ENCODE data around the gene TBC1D21. TPM values are rescaled to one million over a fixed set of nuclear protein-coding genes. Genes with fewer than 3 reads are reported as not detected.
"Not testable (repeated sequence)": the region's sequence is repeated elsewhere in the genome, so short reads cannot be mapped to it uniquely, and the experiment has no call there.

The TBC1D21 gene
- total RNA-seq, 1 donor from 2014 or later: not detected

DNA sequence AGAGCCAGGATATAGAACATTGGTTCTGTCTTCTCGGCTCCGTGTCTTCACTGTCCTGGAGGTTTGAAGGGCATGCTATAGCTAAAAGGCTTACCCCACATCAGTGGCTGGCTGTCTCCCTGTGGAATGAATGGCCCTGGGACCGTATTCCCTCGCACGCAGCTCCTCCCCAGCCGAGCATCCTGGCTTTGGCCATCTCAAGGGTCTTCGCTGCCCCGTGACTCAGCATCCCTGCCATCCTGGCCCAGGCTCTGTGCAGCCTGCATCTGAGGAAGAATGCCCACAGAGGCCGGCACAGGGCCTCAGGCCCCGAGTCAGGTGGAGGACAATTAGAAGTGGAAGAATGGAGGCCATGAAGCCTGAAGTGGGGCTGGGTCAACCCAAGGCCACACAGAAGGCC, 63.9 kb downstream of the TBC1D21 start:
- H3K79me2 ChIP-seq (ENCODE audit: insufficient read depth, low read length): peaks cover 97% of the 10 kb centered on the region
- no peak for FAIRE-seq

DNA sequence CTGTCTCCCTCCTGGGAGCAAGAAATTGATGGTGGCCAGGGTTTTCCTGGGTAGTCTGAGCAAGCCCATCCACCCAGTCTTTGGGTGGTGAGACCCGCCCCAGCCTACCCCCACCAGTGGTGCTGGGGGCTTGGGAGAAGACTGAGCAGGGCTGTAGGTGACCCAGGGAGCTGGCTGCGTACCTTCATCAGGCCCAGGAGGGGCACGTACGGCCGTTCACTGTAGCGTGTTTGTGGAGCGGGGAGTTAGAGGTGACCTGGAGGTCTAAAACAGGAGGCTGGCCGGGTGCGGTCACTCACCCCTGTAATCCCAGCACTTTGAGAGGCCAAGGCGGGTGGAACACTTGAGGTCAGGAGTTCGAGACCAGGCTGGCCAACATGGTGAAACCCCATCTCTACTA, 64.4 kb downstream of the TBC1D21 start:
- peaks cover 43% of the 10 kb centered on the region for H4K20me1 ChIP-seq (ENCODE audit: insufficient read depth, low read length)
- FAIRE-seq: no peak
- TF ChIP-seq, protein P1, sequence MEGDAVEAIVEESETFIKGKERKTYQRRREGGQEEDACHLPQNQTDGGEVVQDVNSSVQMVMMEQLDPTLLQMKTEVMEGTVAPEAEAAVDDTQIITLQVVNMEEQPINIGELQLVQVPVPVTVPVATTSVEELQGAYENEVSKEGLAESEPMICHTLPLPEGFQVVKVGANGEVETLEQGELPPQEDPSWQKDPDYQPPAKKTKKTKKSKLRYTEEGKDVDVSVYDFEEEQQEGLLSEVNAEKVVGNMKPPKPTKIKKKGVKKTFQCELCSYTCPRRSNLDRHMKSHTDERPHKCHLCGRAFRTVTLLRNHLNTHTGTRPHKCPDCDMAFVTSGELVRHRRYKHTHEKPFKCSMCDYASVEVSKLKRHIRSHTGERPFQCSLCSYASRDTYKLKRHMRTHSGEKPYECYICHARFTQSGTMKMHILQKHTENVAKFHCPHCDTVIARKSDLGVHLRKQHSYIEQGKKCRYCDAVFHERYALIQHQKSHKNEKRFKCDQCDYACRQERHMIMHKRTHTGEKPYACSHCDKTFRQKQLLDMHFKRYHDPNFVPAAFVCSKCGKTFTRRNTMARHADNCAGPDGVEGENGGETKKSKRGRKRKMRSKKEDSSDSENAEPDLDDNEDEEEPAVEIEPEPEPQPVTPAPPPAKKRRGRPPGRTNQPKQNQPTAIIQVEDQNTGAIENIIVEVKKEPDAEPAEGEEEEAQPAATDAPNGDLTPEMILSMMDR (IDR thresholded peaks at IDR 0.05; ENCODE audit: insufficient read depth, low read depth, low read length): no peak
- no peak for TF ChIP-seq EZH2 (IDR thresholded peaks at IDR 0.05; ENCODE audit: insufficient read depth, low read length)
- H2AFZ ChIP-seq (ENCODE audit: low read depth, low read length): no peak overlapping the region
- Mint-ChIP-seq H3K36me3 (ENCODE audit: low read depth, unreplicated experiment) (peaks cover 24% of the 10 kb centered on the region), H3K9me3 (ENCODE audit: unreplicated experiment) (peaks cover 2% of the 10 kb centered on the region), H3K27ac (ENCODE audit: unreplicated experiment) (no peak overlapping the region), H3K27me3 (ENCODE audit: low read depth, unreplicated experiment) (no peaks in the 10 kb centered on the region), H3K4me1 (ENCODE audit: low read depth, unreplicated experiment) (peaks cover 68% of the 10 kb centered on the region), H3K4me3 (ENCODE audit: unreplicated experiment) (no peak overlapping the region)
- no peak overlapping the region for H3K4me2 ChIP-seq (ENCODE audit: low read length)
- H3K36me3 ChIP-seq (ENCODE audit: insufficient read depth, low read length): peaks cover 4% of the 10 kb centered on the region
- H3K9ac ChIP-seq (ENCODE audit: low read length): no peak overlapping the region
- no peaks in the 10 kb centered on the region for H3K27me3 ChIP-seq (ENCODE audit: insufficient read depth, low read length)
- H3K9me3 ChIP-seq (ENCODE audit: insufficient read depth, low read depth, low read length): no peaks in the 10 kb centered on the region
- peaks cover 97% of the 10 kb centered on the region for H3K79me2 ChIP-seq (ENCODE audit: insufficient read depth, low read length)
- DNase-seq (ENCODE audit: low read depth): no peak
- no peak overlapping the region for H3K4me3 ChIP-seq (ENCODE audit: insufficient read depth, low read depth, low read length)
- H3K4me1 ChIP-seq (ENCODE audit: insufficient read depth, low read length): peaks cover 57% of the 10 kb centered on the region
- no peak overlapping the region for H3K27ac ChIP-seq (ENCODE audit: low read depth, low read length)

More for the DNA sequence above, 63.9 kb downstream of the TBC1D21 start:
- Histone ChIP-seq H3K36me3 (ENCODE audit: insufficient read depth, low read length) (peaks cover 4% of the 10 kb centered on the region), H2AFZ (ENCODE audit: low read depth, low read length) (no peak overlapping the region), H3K4me2 (ENCODE audit: low read length) (no peak overlapping the region), H3K27ac (ENCODE audit: low read depth, low read length) (no peak overlapping the region), H3K27me3 (ENCODE audit: insufficient read depth, low read length) (no peaks in the 10 kb centered on the region), H3K4me3 (ENCODE audit: insufficient read depth, low read depth, low read length) (no peak overlapping the region), H4K20me1 (ENCODE audit: insufficient read depth, low read length) (peaks cover 47% of the 10 kb centered on the region), H3K4me1 (ENCODE audit: insufficient read depth, low read length) (peaks cover 58% of the 10 kb centered on the region), H3K9ac (ENCODE audit: low read length) (no peak overlapping the region), H3K9me3 (ENCODE audit: insufficient read depth, low read depth, low read length) (no peaks in the 10 kb centered on the region)
- peaks cover 25% of the 10 kb centered on the region for H3K36me3 Mint-ChIP-seq (ENCODE audit: low read depth, unreplicated experiment)
- H3K4me3 Mint-ChIP-seq (ENCODE audit: unreplicated experiment): no peak overlapping the region
- no peak for DNase-seq (ENCODE audit: low read depth)
- no peak overlapping the region for H3K27ac Mint-ChIP-seq (ENCODE audit: unreplicated experiment)
- peaks cover 2% of the 10 kb centered on the region for H3K9me3 Mint-ChIP-seq (ENCODE audit: unreplicated experiment)
- no peaks in the 10 kb centered on the region for H3K27me3 Mint-ChIP-seq (ENCODE audit: low read depth, unreplicated experiment)
- TF ChIP-seq, protein P1 (IDR thresholded peaks at IDR 0.05; ENCODE audit: insufficient read depth, low read depth, low read length): no peak
- TF ChIP-seq EZH2 (IDR thresholded peaks at IDR 0.05; ENCODE audit: insufficient read depth, low read length): no peak
- peaks cover 68% of the 10 kb centered on the region for H3K4me1 Mint-ChIP-seq (ENCODE audit: low read depth, unreplicated experiment)

DNA sequence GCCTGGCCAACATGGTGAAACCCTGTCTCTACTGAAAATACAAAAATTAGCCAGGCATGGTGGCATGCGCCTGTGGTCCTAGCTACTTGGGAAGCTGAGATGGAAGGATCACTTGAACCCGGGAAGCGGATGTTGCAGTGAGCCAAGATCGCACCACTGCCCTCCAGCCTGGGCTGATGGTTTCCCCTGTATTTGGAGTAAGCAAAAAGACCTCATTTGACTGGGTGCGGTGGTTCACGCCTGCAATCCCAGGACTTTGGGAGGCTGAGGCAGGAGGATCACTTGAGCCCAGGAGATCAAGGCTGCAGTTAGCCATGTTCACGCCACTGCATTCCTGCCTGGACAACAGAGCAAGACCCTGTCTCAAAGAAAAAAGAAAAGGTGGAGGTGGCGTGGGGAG, 65.2 kb downstream of the TBC1D21 start:
- not testable (repeated sequence) for H3K27me3 ChIP-seq (ENCODE audit: insufficient read depth, low read length); FAIRE-seq; H2AFZ ChIP-seq (ENCODE audit: low read depth, low read length); DNase-seq (ENCODE audit: low read depth); H3K9me3 Mint-ChIP-seq (ENCODE audit: unreplicated experiment); H3K4me2 ChIP-seq (ENCODE audit: low read length); H3K4me3 ChIP-seq (ENCODE audit: insufficient read depth, low read depth, low read length); H3K9ac ChIP-seq (ENCODE audit: low read length); H3K4me3 Mint-ChIP-seq (ENCODE audit: unreplicated experiment); H3K27me3 Mint-ChIP-seq (ENCODE audit: low read depth, unreplicated experiment); H3K9me3 ChIP-seq (ENCODE audit: insufficient read depth, low read depth, low read length); H3K36me3 ChIP-seq (ENCODE audit: insufficient read depth, low read length); H3K27ac ChIP-seq (ENCODE audit: low read depth, low read length)
- Histone ChIP-seq H3K79me2 (ENCODE audit: insufficient read depth, low read length) (peaks cover 97% of the 10 kb centered on the region), H4K20me1 (ENCODE audit: insufficient read depth, low read length) (peaks cover 37% of the 10 kb centered on the region), H3K4me1 (ENCODE audit: insufficient read depth, low read length) (peaks cover 50% of the 10 kb centered on the region)
- Mint-ChIP-seq H3K4me1 (ENCODE audit: low read depth, unreplicated experiment) (peaks cover 72% of the 10 kb centered on the region), H3K27ac (ENCODE audit: unreplicated experiment) (peak overlapping the region; percentile 86), H3K36me3 (ENCODE audit: low read depth, unreplicated experiment) (peaks cover 22% of the 10 kb centered on the region)

Other genes with a start within 250 kb of the TBC1D21 start
- gene NPTN, start 240.2 kb upstream of the TBC1D21 start, total RNA-seq: 281 and 305 TPM in 2 replicates
- 220 and 225 TPM in 2 replicates for gene CD276, start 189.2 kb upstream of the TBC1D21 start, total RNA-seq
- 5.2 and 9.1 TPM in 2 replicates for gene INSYN1, start 120.2 kb upstream of the TBC1D21 start, total RNA-seq
- gene LOXL1, start 52.9 kb downstream of the TBC1D21 start, total RNA-seq: 280 and 384 TPM in 2 replicates
- gene STOML1, start 118.7 kb downstream of the TBC1D21 start, total RNA-seq: 12.4 and 16.6 TPM in 2 replicates
- 116 and 119 TPM in 2 replicates for gene PML, start 121.2 kb downstream of the TBC1D21 start, total RNA-seq
- 0.30 and 0.31 TPM in 2 replicates for gene GOLGA6A, start 209.0 kb downstream of the TBC1D21 start, total RNA-seq

Measured in astrocyte (in vitro differentiated cells and primary cell).